HEK293 (cell line): Measurements from ENCODE around the gene PAQR8.

Source experiments
- ZNF19 ChIP-seq: fragments of 450-650 bp; formaldehyde crosslinking; IDR thresholded peaks from 2 replicates; pipeline ENCODE4; 2016; ENCODE audit warnings: missing biosample characterization, missing genetic modification characterization, low read depth
- ZNF37A ChIP-seq: fragments of 450-650 bp; IDR thresholded peaks from 2 replicates; pipeline ENCODE4 v1.5.1; 2018; ENCODE audit warnings: missing biosample characterization, missing genetic modification characterization

DNA sequence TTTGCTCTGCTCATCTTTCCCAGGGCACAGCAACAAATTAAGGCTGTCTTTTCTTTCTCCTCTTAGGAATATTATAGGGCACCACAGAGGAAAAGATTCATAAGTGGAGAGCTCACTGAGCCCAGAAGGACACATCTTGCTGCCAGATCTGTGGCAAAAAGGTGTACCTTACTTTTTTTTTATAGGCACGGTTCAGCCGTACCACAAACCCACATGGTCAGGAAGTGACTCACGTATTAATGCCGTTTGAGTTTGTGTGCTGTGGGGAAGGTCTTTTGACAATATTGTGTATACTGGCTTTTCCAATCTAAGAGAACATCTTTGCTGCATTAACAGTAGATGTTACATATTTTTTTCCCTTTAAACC lies 28.4 kb downstream of the PAQR8 start:
- TF ChIP-seq ZNF19: no peak
- TF ChIP-seq ZNF37A (tag by site-specific recombination): no peak
